NCI-H2227 (cell line): ENCODE results near the gene BTBD16.

Experiments
- DNase-seq: peaks from one replicate; lab custom pipeline; 2025; ENCODE audit not compliant: unreplicated experiment; lab: John Stamatoyannopoulos, UW

Gene BTBD16

DNA sequence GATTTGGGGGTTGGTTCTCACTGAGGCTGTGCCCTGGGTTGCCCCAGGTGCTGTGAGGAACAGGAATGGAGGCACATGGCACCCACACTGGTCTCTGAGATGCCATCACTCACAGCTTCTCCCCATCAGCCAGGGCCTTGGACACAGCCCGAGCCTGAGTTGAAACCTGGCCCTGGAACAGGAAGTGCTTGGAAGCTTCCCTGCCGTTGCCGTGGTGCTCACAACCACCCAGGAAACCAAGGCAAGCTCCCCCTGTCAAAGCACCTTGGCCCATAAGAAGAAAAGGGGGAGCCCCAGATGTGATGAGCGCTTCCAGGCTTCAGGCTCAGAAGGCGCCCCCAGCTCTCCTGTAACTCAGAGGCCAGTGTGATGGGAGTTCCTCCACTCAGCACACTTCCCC lies at the start of gene BTBD16:
BTBD16 (plus strand) TSS at position 221 of the 400 bp plus-strand sequence. CDS start 3,786 bp downstream, outside the sequence.
- no peak for DNase-seq

- no peak for DNase-seq
Measured at GRCh38 chr10:122221958-122222357, 49.1 kb upstream of the BTBD16 start.

- no peak for DNase-seq
Measured at GRCh38 chr10:122222638-122223037, 48.5 kb upstream of the BTBD16 start.

DNA sequence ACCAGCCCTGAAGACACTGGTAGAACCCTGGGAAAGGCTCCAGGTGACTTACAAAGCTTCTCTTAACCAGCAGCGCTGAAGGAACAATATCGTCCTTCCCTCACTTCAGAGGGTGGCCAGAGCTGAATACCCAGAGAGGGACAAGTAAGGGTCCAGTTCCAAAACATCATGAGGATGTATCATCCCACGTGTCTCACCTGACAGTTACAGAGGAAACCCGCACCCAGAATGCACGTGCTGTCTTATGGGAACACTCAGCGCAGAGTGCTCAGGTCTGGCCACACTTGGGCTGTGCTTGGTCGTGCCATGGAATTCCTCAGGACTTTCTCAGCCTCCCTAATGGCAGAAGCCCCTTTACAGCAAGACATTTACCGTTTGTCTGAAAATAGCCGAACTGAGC lies 46.9 kb upstream of the BTBD16 start:
- no peak for DNase-seq

- DNase-seq = no peak
Measured at GRCh38 chr10:122225330-122225729, 45.8 kb upstream of the BTBD16 start.

- DNase-seq = no peak
Measured at GRCh38 chr10:122227754-122228153, 43.3 kb upstream of the BTBD16 start.

- no peak for DNase-seq
Measured at GRCh38 chr10:122229666-122230065, 41.4 kb upstream of the BTBD16 start.

DNA sequence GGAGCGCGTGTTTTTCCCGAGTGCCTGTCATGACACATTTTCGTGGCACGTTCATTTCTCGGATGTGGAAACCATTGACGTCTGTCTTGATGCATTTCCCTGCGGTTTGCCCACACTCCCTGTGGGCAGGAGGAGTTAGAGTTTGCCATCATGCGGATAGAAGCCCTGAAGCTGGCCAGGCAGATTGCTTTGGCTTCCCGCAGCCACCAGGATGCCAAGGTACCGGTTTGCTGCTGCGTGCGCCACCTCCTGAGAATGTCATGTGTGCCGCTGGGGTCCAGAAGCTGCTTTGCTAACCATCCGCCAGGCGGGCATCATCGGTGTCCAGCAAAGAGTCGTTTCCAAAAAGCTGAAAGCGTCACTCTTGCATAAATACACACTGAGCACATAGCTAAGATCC lies 40.9 kb upstream of the BTBD16 start:
- no peak for DNase-seq

DNA sequence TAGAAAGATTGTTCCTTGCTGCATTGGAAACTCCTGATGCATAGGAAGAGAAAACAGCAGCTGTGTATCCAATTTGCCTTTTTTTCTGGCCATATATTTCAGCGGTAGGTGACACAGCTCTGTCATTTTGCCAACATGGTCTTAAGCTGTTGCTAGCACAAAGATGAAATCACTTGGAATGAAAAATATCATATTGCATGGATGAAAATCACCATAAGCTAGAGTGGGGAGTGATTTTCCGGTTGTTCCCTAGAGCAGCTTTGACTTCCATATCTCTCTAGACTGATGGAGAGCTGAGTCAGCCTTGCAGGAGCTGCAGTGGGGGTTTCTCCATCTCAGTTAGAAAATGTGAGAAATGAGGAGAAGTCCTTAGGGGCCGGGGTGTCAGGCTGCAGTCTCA lies 38.3 kb upstream of the BTBD16 start:
- no peak for DNase-seq

GRCh38 chr10:122233857-122234348 lies 37.2 kb upstream of the BTBD16 start:
- no peak for DNase-seq

DNA sequence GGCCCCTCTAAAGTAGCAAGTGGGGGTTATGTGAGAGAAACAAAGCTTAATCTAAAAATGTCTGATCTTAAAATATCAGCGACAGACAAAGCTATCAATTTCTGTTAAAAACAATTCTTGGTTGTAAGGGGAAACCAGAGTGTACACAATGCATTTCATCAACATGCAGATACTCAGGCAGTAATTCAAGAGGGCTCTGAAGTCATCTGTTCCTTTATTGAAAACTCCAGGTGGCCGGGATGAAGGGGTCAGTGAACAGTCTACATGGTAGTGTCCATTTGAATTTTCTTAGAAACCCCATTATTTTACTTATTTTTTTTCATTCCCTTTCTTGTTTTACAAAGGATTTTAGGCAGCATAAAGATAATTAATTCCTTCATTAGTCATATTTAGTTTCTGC lies 36.7 kb upstream of the BTBD16 start:
- no peak for DNase-seq

DNA sequence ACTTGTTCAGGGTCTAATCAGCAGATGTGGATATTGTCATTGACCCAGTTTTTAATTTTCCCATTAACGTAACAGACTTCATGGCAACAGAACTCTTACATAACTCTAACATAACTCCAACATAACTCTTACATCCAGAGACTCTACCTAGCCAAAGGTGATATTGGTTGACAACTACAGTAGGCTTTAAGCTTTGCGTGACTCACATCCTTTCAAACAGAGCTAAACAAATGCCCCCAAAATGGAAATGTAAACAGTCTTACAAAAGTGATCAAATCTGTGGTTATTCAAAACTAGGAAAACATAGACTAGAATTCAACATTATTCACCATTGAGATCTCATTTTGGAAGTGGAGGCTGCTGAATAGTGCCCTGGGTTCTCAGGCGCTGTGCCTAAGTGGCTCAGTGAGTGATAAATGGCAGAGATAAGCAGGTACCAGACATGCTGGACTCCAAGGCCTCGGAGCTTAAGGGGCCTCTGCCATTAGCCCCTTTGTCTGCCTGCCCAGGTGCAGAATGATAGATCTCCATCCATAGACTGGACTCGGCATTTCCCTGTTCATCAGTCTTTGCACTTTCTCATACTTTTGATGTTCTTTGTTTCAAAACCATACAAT lies 34.3 kb upstream of the BTBD16 start:
- DNase-seq = no peak

- no peak for DNase-seq
Measured at GRCh38 chr10:122237331-122237990, 33.6 kb upstream of the BTBD16 start.

DNA sequence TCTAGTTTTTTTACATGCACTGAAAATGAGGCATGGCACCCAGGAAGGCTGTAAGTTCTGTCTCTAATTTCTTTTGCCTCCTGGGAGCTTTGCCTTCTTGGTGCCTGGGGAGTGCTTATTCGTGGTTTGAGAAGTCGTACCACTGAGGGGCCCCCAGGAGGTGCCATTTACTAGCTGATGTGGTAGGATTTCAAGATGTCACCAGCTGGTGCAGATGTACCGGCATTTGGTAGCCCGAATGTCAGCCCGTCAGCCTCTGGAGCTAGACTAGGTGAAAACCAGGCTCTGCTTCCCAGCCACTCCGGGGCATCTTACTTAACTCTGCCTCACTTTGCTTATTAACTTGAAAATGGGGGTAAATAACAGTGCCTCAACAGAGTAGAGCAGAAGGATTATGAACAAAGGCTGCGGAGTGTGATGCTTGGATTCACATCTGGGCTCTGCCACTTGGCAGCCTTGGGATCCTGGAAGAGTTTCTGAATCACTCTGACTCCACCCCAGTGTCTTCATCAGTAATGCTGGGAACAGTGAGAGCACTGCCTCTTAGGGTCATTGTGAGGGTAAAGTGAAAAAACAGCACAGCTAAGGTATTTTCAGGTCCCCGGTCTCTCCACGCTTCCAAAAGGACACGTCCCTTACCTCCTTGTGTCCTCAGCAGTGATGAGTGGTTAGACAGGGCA lies 31.4 kb upstream of the BTBD16 start:
- no peak for DNase-seq

DNA sequence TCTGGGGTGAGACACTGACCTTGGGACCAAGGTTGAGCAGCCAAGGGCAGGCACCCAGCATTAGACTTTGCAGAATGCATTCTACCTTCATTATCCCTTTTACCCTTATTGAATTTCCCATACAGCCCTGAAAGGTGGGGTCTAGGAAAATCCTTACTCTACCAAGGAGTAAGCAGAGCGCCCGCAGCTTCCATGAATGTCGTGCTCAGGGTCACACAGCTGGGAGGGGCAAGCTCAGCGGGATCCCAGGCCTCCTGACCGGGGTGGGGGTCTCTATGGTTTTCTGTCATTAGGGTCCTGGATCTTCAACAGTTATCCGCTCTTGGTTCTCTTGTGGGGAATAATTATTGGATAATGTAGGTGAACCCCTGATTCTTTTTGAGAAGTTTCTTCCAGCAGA lies 30.7 kb upstream of the BTBD16 start:
- DNase-seq = no peak

GRCh38 chr10:122241836-122242235 lies 29.3 kb upstream of the BTBD16 start:
- no peak for DNase-seq

- DNase-seq = no peak
Measured at GRCh38 chr10:122243550-122243949, 27.5 kb upstream of the BTBD16 start.

DNA sequence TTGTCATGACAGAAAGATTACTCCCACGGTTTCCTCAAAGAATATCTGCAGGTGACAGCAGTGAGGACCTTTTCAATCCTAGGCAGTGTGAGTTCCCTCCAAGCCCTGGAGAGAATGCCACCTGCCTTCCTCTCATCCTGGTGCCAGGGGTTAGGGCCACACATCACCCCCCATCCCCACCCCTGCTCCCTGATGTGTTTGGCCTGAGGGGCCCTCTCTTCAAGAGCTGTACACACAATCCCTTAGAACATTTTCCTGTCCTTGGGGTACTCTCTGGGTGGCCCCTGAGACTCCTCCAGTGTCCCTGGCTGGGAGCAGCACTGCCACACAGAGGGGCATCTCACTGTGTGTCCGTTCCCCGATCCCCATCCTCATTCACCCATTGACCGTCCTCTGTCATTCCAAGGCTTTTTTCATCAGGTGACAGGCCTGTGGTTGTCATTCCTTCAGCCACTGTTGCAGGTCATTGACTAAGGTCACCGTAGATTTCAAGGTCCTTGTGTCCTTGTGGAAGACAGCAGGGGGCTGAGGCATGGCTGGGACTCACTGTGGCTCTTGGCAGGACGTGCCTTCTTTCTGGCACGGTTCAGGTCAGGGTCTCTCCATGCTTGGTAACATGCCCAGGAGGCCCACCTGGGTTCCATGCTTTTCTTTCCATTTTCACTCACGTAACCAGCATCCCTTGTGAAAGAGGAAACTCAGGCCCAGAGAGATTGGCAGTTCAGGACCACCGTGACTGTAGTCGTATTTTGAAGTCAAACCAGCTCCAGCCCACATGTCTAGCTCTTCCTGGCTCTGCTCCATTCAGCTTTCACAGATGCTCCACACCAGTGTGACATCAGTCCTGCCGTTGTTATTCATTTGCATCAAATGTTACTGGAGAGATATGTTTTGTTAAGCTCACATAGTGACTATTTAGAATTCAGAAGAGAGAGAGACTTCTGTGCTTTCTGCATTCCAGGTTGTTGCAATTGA lies 26.8 kb upstream of the BTBD16 start:
- no peak for DNase-seq

DNA sequence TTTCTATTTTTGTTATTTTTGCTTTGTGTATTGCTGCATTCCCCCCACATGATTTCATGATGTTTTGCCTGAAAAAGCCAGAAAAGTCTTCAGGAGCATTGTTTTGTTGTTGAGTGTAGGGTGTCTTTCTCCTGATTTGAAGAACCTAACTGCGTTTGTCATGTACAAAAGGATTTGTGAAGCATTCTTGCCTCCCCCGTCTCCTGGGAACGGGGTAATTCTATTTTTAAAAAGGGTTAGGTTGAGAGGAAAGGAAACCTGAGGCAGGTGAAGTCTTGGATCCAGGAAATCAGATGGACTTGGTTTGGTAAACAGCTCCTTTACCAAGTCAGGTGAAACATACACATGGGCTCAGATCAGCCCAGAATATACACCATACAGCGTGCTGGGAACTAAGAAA lies 26.0 kb upstream of the BTBD16 start:
- DNase-seq = no peak

DNA sequence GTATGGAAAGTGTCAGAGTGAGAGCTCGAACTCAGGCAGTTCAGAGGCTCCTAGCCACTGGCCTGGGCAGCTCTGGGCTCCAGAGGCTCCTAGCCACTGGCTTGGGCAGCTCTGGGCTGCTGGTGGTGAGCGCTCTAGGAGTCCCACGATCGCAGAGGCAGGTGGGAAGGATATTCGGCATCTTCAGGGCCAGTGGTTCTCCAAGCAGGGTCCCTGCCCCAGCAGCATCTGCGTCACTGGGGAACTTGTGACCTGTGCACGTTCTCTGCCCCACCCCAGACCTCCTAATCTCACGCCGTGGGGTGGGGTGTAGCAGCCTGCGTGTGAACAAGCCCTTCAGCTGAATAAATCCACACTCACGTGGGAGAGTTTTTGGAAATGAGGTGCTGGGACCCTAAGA lies 25.2 kb upstream of the BTBD16 start:
- no peak for DNase-seq
